Left lung (tissue), 10 donors: ENCODE measurements around the gene C11orf16. TPM values are rescaled to one million over a fixed set of nuclear protein-coding genes. Genes with fewer than 3 reads are reported as not detected.

Experiments
- ATAC-seq: fragments of 200-7000 bp; cut with Tn5 transposase; one replicate; pipeline ENCODE4 v1.9.1; 2020; ENCODE audit warnings: moderate library complexity
- DNase-seq, 4 donors: peaks; one replicate each; pipeline ENCODE4 v3.0.0-alpha.2; 2013 to 2020
- H3K27ac ChIP-seq, 2 donors: fragments of 200-600 bp; sonication (generic) in 1 of 2; one replicate each; pipeline versions ENCODE4 v1.5.0 to v1.8.0; 2020 to 2021
- H3K27me3 ChIP-seq, 2 donors: fragments of 200-600 bp; sonication (generic) in 1 of 2; one replicate each; pipeline versions ENCODE4 v1.5.0 to v1.8.0; 2020 to 2021
- H3K36me3 ChIP-seq, 2 donors: fragments of 200-600 bp; sonication (generic) in 1 of 2; one replicate each; pipeline versions ENCODE4 v1.5.0 to v1.8.0; 2020 to 2021
- H3K4me1 ChIP-seq, 2 donors: fragments of 200-600 bp; one replicate each; pipeline ENCODE4 v1.8.0; 2021
- H3K4me3 ChIP-seq, 2 donors: fragments of 200-600 bp; sonication (generic) in 1 of 2; one replicate each; pipeline versions ENCODE4 v1.5.0 to v1.8.0; 2020 to 2021; ENCODE audit warnings: mild to moderate bottlenecking in 1 of 2
- H3K9me3 ChIP-seq, 2 donors: fragments of 200-600 bp; sonication (generic) in 1 of 2; one replicate each; pipeline versions ENCODE4 v1.5.0 to v1.8.0; 2020 to 2021
- intact Hi-C, 2 donors: fragments of 100-400 bp; cut with DNase I; formaldehyde crosslinking; loops; one replicate each; pipeline versions ENCODE4 v1.11.2 to v1.14.2; 2022
- polyA plus RNA-seq, 6 donors: library from polyadenylated mRNA; unstranded; fragments of 120-200 nt; gene quantifications; one replicate each; pipeline ENCODE4 v1.2.1, GENCODE V29; 2013; ENCODE audit not compliant: insufficient read length in 6 of 6
- total RNA-seq, 2 donors: library from RNA; stranded (reverse); fragmentation: NEBNext Ultra II Directional; extraction: Animal tissue kit (Norgen Biotek cat#: 25700); gene quantifications; one replicate each; pipeline ENCODE4 v1.2.1, GENCODE V29; 2021
- TF ChIP-seq, protein P1 (sequence below), 2 donors: fragments of 200-600 bp; sonication (generic) in 1 of 2; IDR thresholded peaks; one replicate each; pipeline versions ENCODE4 v1.5.0 to v1.8.0; 2021; ENCODE audit warnings: antibody characterized with exemption in 2 of 2
- donor health status: DM: no; HTN: yes; CAD: no.
- donor health status: DM: no; HTN: no; CAD: no.

The C11orf16 gene
- total and polyA plus RNA-seq, 8 donors = 1.5 to 8.1 (median 4.2) TPM; not detected in 1

DNA sequence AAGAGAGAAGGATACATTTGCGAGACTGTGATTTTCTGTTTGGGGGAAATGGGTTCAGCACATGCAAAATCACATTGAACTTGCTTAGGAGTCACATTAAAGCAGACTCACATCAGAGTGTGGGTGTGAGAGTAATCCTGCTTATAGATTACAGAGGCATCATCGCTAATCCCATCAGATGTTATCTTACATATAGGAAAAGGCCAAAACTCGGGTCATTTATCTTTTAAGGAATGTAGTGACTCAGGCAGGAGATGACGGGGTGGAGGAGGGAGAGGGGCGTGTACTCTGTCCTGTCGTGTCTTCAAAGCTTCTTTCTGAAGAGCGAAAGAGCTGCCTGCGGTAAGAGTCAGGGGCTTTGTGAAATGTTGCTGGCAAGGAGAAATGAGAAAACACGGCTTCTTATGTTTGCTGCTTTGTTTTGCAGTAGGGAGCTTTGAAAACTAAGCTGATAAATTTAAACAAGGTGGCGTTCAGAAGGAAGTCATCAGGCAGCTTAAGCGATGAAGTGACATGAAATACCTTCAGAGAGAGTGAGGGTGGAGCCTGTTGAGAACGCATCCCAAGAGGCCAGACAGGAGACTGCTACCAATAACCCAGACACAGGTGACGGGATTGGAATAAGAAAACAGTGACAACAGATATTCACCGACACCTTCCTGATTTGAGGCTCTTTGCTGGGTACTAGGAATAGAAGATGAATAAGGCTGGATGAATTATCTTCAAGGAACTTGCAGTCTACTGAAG, 2.2 kb upstream of the C11orf16 start:
- no peaks in the 10 kb centered on the region for H3K9me3 ChIP-seq
- no peak overlapping the region for H3K27ac ChIP-seq
- H3K4me3 ChIP-seq = no peak overlapping the region
- no peaks in the 10 kb centered on the region for H3K36me3 ChIP-seq
- intact Hi-C loops = no loop called here
- H3K4me1 ChIP-seq = peaks cover 0 to 3% of the 10 kb centered on the region in 2 donors
- no peaks in the 10 kb centered on the region for H3K27me3 ChIP-seq
- TF ChIP-seq, protein P1, sequence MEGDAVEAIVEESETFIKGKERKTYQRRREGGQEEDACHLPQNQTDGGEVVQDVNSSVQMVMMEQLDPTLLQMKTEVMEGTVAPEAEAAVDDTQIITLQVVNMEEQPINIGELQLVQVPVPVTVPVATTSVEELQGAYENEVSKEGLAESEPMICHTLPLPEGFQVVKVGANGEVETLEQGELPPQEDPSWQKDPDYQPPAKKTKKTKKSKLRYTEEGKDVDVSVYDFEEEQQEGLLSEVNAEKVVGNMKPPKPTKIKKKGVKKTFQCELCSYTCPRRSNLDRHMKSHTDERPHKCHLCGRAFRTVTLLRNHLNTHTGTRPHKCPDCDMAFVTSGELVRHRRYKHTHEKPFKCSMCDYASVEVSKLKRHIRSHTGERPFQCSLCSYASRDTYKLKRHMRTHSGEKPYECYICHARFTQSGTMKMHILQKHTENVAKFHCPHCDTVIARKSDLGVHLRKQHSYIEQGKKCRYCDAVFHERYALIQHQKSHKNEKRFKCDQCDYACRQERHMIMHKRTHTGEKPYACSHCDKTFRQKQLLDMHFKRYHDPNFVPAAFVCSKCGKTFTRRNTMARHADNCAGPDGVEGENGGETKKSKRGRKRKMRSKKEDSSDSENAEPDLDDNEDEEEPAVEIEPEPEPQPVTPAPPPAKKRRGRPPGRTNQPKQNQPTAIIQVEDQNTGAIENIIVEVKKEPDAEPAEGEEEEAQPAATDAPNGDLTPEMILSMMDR (IDR thresholded peaks at IDR 0.05) = no peak
- DNase-seq (no peak), ATAC-seq (peak; percentile 27)

DNA sequence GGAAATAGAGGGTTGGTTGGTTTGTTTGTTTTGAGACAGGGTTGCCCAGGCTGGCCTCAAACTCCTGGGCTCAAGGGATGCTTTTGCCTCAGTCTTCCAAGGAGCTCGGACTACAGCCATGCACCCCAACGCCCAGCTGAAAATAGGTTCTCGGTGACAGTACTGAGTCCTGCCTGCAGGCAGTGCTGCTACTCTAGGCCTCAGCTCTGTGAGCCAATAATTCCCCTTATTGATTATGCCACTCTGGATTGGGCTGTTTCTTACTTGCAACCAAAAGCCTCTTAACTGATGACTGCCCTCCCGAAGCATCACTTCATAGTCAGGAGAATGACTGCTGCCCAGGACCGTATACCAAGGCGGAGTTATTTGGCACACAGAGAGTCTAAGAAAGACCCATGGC, 1.2 kb upstream of the C11orf16 start:
- H3K27me3 ChIP-seq = no peaks in the 10 kb centered on the region
- no peak overlapping the region for H3K4me3 ChIP-seq
- H3K9me3 ChIP-seq = no peaks in the 10 kb centered on the region
- TF ChIP-seq, protein P1 (IDR thresholded peaks at IDR 0.05) = no peak
- ATAC-seq (no peak), DNase-seq (no peak)
- intact Hi-C loops = no loop called here
- H3K27ac ChIP-seq = no peak overlapping the region
- peaks cover 0 to 3% of the 10 kb centered on the region in 2 donors for H3K4me1 ChIP-seq
- no peaks in the 10 kb centered on the region for H3K36me3 ChIP-seq

DNA sequence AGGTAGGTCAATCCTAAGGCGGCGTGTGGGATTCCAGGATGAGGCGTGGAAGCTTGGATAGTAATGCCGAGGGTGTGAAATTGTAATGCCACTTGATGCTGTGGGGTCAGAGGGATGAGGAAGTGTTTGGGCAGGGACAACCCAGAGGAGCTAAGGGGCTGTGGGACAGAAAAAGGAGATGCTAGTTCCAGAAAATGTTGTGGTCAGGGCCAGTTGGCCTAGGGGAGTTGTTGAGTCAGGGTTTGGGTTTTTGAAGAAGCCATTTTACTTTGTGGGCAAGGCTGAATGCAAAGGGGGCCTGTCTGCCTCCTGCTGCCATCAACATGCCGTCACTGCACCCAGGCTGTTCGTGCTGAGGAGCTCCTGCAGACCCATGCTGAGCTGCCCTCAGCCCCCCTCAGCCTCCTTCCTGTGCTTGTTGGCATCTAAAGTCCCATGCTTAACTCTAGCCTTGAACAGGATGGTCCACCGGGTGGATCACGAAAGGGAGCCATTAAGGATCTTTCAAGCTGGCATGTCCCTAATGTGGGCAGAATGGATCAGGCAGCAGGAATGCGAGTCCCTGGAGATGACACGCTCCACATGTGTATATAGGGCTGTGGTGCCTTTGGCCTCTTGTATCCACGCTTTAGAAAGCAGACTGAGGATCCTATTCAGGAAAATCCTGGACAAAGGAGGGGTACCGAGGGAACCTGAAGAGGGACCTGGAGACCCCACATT, 2.1 kb downstream of the C11orf16 start:
- Histone ChIP-seq H3K4me1 (peaks cover 0 to 3% of the 10 kb centered on the region in 2 donors), H3K9me3 (no peaks in the 10 kb centered on the region), H3K27ac (no peak overlapping the region), H3K27me3 (no peaks in the 10 kb centered on the region), H3K4me3 (no peak overlapping the region), H3K36me3 (peaks cover 0 to 1% of the 10 kb centered on the region in 2 donors)
- DNase-seq = no peak
- no peak for ATAC-seq
- TF ChIP-seq, protein P1 (IDR thresholded peaks at IDR 0.05) = no peak
- intact Hi-C loops = no loop called here

DNA sequence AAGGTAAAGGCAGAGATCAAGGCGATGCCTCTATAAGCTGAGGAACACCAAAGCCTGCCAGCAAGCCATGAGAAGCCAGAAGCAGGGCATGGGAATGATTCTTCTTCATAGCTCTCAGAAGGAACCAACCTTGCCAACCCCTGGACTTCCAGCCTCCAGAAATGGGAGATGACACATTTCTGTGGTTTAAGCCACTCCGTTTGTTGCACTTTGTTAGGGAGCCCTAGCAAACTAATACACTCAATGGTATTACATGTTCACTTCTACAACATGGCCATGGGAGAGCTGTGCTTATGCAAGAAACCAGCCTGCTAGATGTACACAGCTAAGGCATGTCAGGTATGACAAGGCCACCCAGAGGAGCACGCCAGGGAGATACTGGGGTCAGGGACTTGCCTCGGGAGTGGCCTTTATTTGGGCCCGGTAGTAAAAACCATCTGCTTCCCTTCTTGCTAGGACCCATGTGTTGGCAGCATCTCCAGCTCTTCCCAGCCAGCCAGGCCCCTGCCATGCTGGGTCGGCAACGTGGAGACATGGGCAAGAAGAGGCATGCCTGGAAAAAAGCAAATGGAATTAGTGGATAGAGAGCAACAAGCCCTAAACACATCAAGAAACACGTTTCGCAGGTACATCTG, 3.6 kb downstream of the C11orf16 start:
- TF ChIP-seq, protein P1 (IDR thresholded peaks at IDR 0.05) = no peak
- H3K27me3 ChIP-seq = no peaks in the 10 kb centered on the region
- peaks cover 0 to 9% of the 10 kb centered on the region in 2 donors for H3K36me3 ChIP-seq
- no peaks in the 10 kb centered on the region for H3K4me1 ChIP-seq
- no peak overlapping the region for H3K27ac ChIP-seq
- ATAC-seq (no peak), DNase-seq (no peak)
- intact Hi-C loops = no loop called here
- no peak overlapping the region for H3K4me3 ChIP-seq
- H3K9me3 ChIP-seq = no peaks in the 10 kb centered on the region

DNA sequence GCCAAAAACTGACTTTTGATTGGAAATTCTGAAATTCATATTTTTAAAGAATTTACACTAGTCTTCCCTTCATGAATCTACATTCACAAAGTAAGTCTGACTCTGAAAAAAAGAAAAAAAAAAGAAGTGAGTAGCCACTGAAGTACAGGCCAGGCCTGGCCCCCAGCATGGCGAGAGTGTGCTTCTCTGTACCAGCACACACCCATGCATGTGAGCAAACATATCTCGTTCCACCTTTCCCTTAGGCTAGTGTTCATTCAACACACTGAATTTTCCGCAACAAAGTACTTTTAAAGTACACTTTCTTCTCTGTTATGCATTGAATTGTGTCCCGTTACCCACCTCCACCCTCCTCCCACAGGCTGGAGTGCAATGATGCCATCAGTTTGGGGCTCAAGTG, 4.5 kb downstream of the C11orf16 start:
- Histone ChIP-seq H3K36me3 (peaks cover 0 to 13% of the 10 kb centered on the region in 2 donors), H3K4me3 (no peak overlapping the region), H3K27ac (no peak overlapping the region), H3K4me1 (no peaks in the 10 kb centered on the region), H3K9me3 (no peaks in the 10 kb centered on the region), H3K27me3 (no peaks in the 10 kb centered on the region)
- ATAC-seq (no peak), DNase-seq (no peak)
- intact Hi-C loops = no loop called here
- TF ChIP-seq, protein P1 (IDR thresholded peaks at IDR 0.05) = no peak
